HEK293T (cell line): Measurements from ENCODE around the gene SMYD4.

Source experiments
- CTCF ChIA-PET: fragments of 350-600 bp; formaldehyde crosslinking; extraction: SDS; loops from one replicate; lab custom pipeline; 2021; ENCODE audit warnings: antibody characterized with exemption, inconsistent platforms; lab: Yijun Ruan, JAX
- POLR2A ChIA-PET: fragments of 350-600 bp; formaldehyde crosslinking; extraction: SDS; loops from one replicate; lab custom pipeline; 2020; ENCODE audit warnings: antibody characterized with exemption, inconsistent platforms; lab: Yijun Ruan, JAX
- DNase-seq: peaks from one replicate; pipeline ENCODE4 v3.0.0; 2012; ENCODE audit warnings: mixed read lengths; ENCODE audit errors: extremely low spot score
- ARNT ChIP-seq: fragments of 450-650 bp; IDR thresholded peaks from 2 replicates; pipeline ENCODE4 v1.6.1; 2017; ENCODE audit warnings: mild to moderate bottlenecking
- BHLHE40 ChIP-seq: fragments of 450-650 bp; IDR thresholded peaks from 2 replicates; pipeline ENCODE4 v1.6.1; 2016; ENCODE audit warnings: mild to moderate bottlenecking, moderate library complexity, borderline replicate concordance
- CTBP1 ChIP-seq: fragments of 450-650 bp; IDR thresholded peaks from 2 replicates; pipeline ENCODE4 v1.6.1; 2016; ENCODE audit warnings: borderline replicate concordance
- ELF4 ChIP-seq: fragments of 450-650 bp; IDR thresholded peaks from 2 replicates; pipeline ENCODE4 v1.6.1; 2017; ENCODE audit warnings: antibody characterized with exemption
- FOXA1 ChIP-seq: fragments of 450-650 bp; IDR thresholded peaks from 2 replicates; pipeline ENCODE4 v1.6.1; 2016; ENCODE audit warnings: mild to moderate bottlenecking
- FOXK2 ChIP-seq: fragments of 450-650 bp; IDR thresholded peaks from 2 replicates; pipeline ENCODE4 v1.6.1; 2016; ENCODE audit warnings: mild to moderate bottlenecking
- FOXM1 ChIP-seq: fragments of 450-650 bp; IDR thresholded peaks from 2 replicates; pipeline ENCODE4 v1.6.1; 2017; ENCODE audit warnings: mild to moderate bottlenecking, borderline replicate concordance
- HDGF ChIP-seq: fragments of 450-650 bp; IDR thresholded peaks from 2 replicates; pipeline ENCODE4 v1.6.1; 2017; ENCODE audit warnings: antibody characterized with exemption, borderline replicate concordance
- L3MBTL2 ChIP-seq: fragments of 450-650 bp; conservative IDR thresholded peaks from 2 replicates; pipeline ENCODE4 v1.6.1; 2016; ENCODE audit warnings: mild to moderate bottlenecking
- LEF1 ChIP-seq: fragments of 450-650 bp; IDR thresholded peaks from 2 replicates; pipeline ENCODE4 v1.6.1; 2017; ENCODE audit warnings: mild to moderate bottlenecking, borderline replicate concordance
- NFRKB ChIP-seq: fragments of 450-650 bp; IDR thresholded peaks from 2 replicates; pipeline ENCODE4 v1.6.1; 2016; ENCODE audit warnings: mild to moderate bottlenecking, moderate library complexity
- PKNOX1 ChIP-seq: fragments of 450-650 bp; IDR thresholded peaks from 2 replicates; pipeline ENCODE4 v1.6.1; 2016
- SP1 ChIP-seq: fragments of 450-650 bp; IDR thresholded peaks from 2 replicates; pipeline ENCODE4 v1.6.1; 2017
- SUZ12 ChIP-seq: fragments of 450-650 bp; IDR thresholded peaks from 2 replicates; pipeline ENCODE4 v1.6.1; 2016; ENCODE audit warnings: mild to moderate bottlenecking
- TARDBP ChIP-seq: fragments of 450-650 bp; IDR thresholded peaks from 2 replicates; pipeline ENCODE4 v1.6.1; 2016
- ZNF384 ChIP-seq: fragments of 450-650 bp; IDR thresholded peaks from 2 replicates; pipeline ENCODE4 v1.6.1; 2016

SMYD4 gene

GRCh38 chr17:1783834-1784611 is 45.7 kb downstream of the SMYD4 start:
- CTCF ChIA-PET = interaction anchor here (0.9 to 1.3 kb wide), 3 partner anchors 12 to 71 kb away, joined by 3 to 6 read pairs (median 3); no protein-coding TSS in a partner anchor
- DNase-seq = peak; percentile 44
- POLR2A ChIA-PET = interaction anchor here (1.3 to 1.8 kb wide), 2 partner anchors 11 to 67 kb away, joined by 4 to 6 read pairs; no protein-coding TSS in a partner anchor
- TF ChIP-seq NFRKB (no peak), PKNOX1 (no peak), CTBP1 (no peak), ARNT (no peak), BHLHE40 (no peak), TARDBP (no peak), SP1 (no peak), FOXA1 (no peak), FOXM1 (no peak), ELF4 (no peak), L3MBTL2 (no peak), SUZ12 (no peak), LEF1 (no peak), ZNF384 (no peak), FOXK2 (no peak), HDGF (no peak)

- ChIA-PET CTCF (interaction anchor here (1.3 kb wide), 2 partner anchors 12 to 70 kb away, joined by 3 to 6 read pairs; no protein-coding TSS in a partner anchor), POLR2A (interaction anchor here (1.3 to 1.8 kb wide), 2 partner anchors 10 to 66 kb away, joined by 4 to 6 read pairs; no protein-coding TSS in a partner anchor)
- DNase-seq = no peak
- TF ChIP-seq BHLHE40 = no peak
- TF ChIP-seq FOXK2 = no peak
- TF ChIP-seq L3MBTL2 = no peak
- TF ChIP-seq ZNF384 = no peak
- no peak for TF ChIP-seq NFRKB
- no peak for TF ChIP-seq FOXA1
- TF ChIP-seq PKNOX1 = no peak
- no peak for TF ChIP-seq CTBP1
- TF ChIP-seq FOXM1 = no peak
- no peak for TF ChIP-seq SP1
- no peak for TF ChIP-seq ARNT
- TF ChIP-seq HDGF = no peak
- no peak for TF ChIP-seq TARDBP
- no peak for TF ChIP-seq LEF1
- no peak for TF ChIP-seq ELF4
- TF ChIP-seq SUZ12 = no peak
Observed at GRCh38 chr17:1783271-1783670, 46.4 kb downstream of the SMYD4 start.

DNA sequence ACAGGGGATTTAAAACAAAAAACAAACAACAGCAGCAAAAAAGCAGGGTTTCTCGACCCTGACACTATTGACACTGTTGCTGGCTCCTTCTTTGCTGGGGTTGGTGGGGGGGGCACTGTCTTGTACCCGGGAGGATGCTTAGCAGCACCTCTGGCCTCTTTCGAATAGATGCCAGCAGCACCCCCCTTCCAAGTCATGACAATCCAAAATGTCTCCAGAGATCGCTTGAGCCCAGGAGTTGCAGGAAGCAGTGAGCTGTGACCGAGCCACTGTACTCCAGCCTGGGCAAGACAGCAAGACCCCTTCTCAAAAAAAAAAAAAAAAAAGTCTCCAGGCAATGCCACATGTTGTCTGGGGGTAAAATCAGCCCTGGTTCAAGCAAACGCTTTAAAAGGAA is 47.5 kb downstream of the SMYD4 start:
- CTCF ChIA-PET = interaction anchor here (0.7 kb wide), 1 partner anchor 43 kb away, joined by 3 read pairs; no protein-coding TSS in a partner anchor
- POLR2A ChIA-PET = interaction anchor here (1.0 kb wide), 1 partner anchor 9 kb away, joined by 3 read pairs; no protein-coding TSS in a partner anchor
- no peak for DNase-seq
- no peak for TF ChIP-seq SUZ12
- TF ChIP-seq ELF4 = no peak
- TF ChIP-seq L3MBTL2 = no peak
- TF ChIP-seq BHLHE40 = no peak
- no peak for TF ChIP-seq HDGF
- no peak for TF ChIP-seq NFRKB
- no peak for TF ChIP-seq LEF1
- no peak for TF ChIP-seq FOXA1
- no peak for TF ChIP-seq SP1
- no peak for TF ChIP-seq FOXK2
- no peak for TF ChIP-seq TARDBP
- TF ChIP-seq PKNOX1 = no peak
- no peak for TF ChIP-seq ZNF384
- no peak for TF ChIP-seq FOXM1
- no peak for TF ChIP-seq CTBP1
- TF ChIP-seq ARNT = no peak

GRCh38 chr17:1779571-1780131 is 50.1 kb downstream of the SMYD4 start:
- POLR2A ChIA-PET = no interaction called here

More at GRCh38 chr17:1779571-1780131, 50.1 kb downstream of the SMYD4 start:
- CTCF ChIA-PET = no interaction called here
- TF ChIP-seq HDGF = no peak
- no peak for TF ChIP-seq FOXK2
- no peak for TF ChIP-seq SUZ12
- no peak for TF ChIP-seq CTBP1
- TF ChIP-seq FOXA1 = no peak
- TF ChIP-seq FOXM1 = no peak
- no peak for TF ChIP-seq LEF1
- no peak for TF ChIP-seq SP1
- no peak for TF ChIP-seq TARDBP
- no peak for TF ChIP-seq ELF4
- no peak for TF ChIP-seq PKNOX1
- TF ChIP-seq BHLHE40 = no peak
- no peak for TF ChIP-seq ZNF384
- TF ChIP-seq L3MBTL2 = no peak
- no peak for TF ChIP-seq ARNT
- TF ChIP-seq NFRKB = no peak
- DNase-seq = no peak
